ENCODE results near the gene CGNL1.

GRCh38 chr15:57494581-57494980 lies 118.3 kb downstream of the CGNL1 start:
- TF ChIP-seq CTCF (IDR thresholded peaks at IDR 0.05) = no peak
- no peak for TF ChIP-seq POLR2A (IDR thresholded peaks at IDR 0.05)

Measured in lower leg skin (tissue), 3 donors.